ENCODE measurements around the gene TLCD1.

DNA sequence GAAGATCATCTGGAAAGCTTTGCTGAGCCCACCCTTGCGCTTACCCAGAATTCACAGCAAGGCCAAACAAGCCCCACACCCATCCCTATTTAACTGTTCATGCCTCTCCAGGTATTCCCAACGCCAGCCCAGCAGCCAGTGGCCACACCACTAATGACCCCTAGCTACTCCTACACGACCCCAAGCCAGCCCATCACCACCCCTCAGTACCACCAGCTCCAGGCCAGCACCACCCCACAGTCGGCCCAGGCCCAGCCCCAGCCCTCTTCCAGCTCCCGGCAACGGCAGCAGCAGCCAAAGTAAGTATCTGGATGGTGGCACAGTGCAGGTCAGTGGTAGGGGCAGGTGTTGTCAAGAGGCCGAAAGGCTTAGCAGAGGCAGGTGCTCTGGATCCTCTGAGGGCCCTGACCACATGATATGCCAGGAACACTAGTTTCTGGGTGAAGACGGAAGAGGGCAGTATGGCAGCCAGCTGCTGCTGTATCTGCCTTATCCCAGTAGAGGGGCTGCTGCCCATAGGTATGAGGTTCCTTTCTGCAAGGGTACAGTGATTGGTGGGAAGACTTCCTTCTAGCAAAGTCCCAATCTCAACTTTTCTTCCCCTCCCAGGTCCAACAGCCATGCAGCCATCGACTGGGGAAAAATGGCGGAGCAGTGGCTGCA is 25.1 kb downstream of the TLCD1 start:
- TF ChIP-seq, protein P1, sequence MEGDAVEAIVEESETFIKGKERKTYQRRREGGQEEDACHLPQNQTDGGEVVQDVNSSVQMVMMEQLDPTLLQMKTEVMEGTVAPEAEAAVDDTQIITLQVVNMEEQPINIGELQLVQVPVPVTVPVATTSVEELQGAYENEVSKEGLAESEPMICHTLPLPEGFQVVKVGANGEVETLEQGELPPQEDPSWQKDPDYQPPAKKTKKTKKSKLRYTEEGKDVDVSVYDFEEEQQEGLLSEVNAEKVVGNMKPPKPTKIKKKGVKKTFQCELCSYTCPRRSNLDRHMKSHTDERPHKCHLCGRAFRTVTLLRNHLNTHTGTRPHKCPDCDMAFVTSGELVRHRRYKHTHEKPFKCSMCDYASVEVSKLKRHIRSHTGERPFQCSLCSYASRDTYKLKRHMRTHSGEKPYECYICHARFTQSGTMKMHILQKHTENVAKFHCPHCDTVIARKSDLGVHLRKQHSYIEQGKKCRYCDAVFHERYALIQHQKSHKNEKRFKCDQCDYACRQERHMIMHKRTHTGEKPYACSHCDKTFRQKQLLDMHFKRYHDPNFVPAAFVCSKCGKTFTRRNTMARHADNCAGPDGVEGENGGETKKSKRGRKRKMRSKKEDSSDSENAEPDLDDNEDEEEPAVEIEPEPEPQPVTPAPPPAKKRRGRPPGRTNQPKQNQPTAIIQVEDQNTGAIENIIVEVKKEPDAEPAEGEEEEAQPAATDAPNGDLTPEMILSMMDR (IDR thresholded peaks at IDR 0.05; ENCODE audit: extremely low read depth in 1 of 2, insufficient read depth in 1 of 2, low read depth in 1 of 2, low read length in 2 of 2) = no peak
- TF ChIP-seq POLR2A (IDR thresholded peaks at IDR 0.05; ENCODE audit: low read depth, low read length) (no peak), POLR2AphosphoS5 (IDR thresholded peaks at IDR 0.05; ENCODE audit: insufficient read depth, low read depth, low read length) (no peak)
